Stimulated activated naive CD8-positive, alpha-beta T cell treated with anti-CD3 and anti-CD28 coated beads, Interleukin-15, Interleukin-2, amounts not matched to agents 100 U/mL and 50 U/mL, for 24 hours (primary cell): ENCODE data around the gene EGFLAM.

Source experiments
- ATAC-seq: fragments of 150-1000 bp; cut with Tn5 transposase; one replicate; pipeline ENCODE4 v1.10.0; 2021
- DNase-seq: peaks from one replicate; pipeline ENCODE4 v3.0.0; 2021

The EGFLAM gene

GRCh38 chr5:38258319-38259061 is at the start of gene EGFLAM:
Gene EGFLAM (plus strand): TSS chr5:38258559. CDS start chr5:38258755, 196 bp downstream.
- peak; percentile 25 for DNase-seq
- no peak for ATAC-seq

- DNase-seq (no peak), ATAC-seq (no peak)
Observed at GRCh38 chr5:38208782-38209378, 49.5 kb upstream of the EGFLAM start.

- DNase-seq, result no peak
- ATAC-seq, result no peak
Observed at GRCh38 chr5:38210676-38211353, 47.5 kb upstream of the EGFLAM start.

GRCh38 chr5:38211354-38211710 is 47.0 kb upstream of the EGFLAM start:
- ATAC-seq (no peak), DNase-seq (no peak)

- no peak for DNase-seq
- ATAC-seq, result no peak
Observed at GRCh38 chr5:38212307-38212706, 46.1 kb upstream of the EGFLAM start.

- ATAC-seq (no peak), DNase-seq (no peak)
Observed at GRCh38 chr5:38226091-38226490, 32.3 kb upstream of the EGFLAM start.

- DNase-seq, result no peak
- no peak for ATAC-seq
Observed at GRCh38 chr5:38228914-38229313, 29.4 kb upstream of the EGFLAM start.

- ATAC-seq (no peak), DNase-seq (no peak)
Observed at GRCh38 chr5:38234737-38235136, 23.6 kb upstream of the EGFLAM start.

- DNase-seq (no peak), ATAC-seq (no peak)
Observed at GRCh38 chr5:38237681-38238080, 20.7 kb upstream of the EGFLAM start.

GRCh38 chr5:38240212-38240611 is 18.1 kb upstream of the EGFLAM start:
- ATAC-seq, result no peak

GRCh38 chr5:38241655-38242054 is 16.7 kb upstream of the EGFLAM start:
- ATAC-seq (no peak), DNase-seq (no peak)

More at GRCh38 chr5:38240212-38240611, 18.1 kb upstream of the EGFLAM start:
- no peak for DNase-seq

GRCh38 chr5:38245307-38245706 is 13.1 kb upstream of the EGFLAM start:
- DNase-seq (no peak), ATAC-seq (no peak)

- DNase-seq (no peak), ATAC-seq (no peak)
Observed at GRCh38 chr5:38249301-38249700, 9.1 kb upstream of the EGFLAM start.

- ATAC-seq, result no peak
- no peak for DNase-seq
Observed at GRCh38 chr5:38249812-38250211, 8.5 kb upstream of the EGFLAM start.

- ATAC-seq, result no peak
- no peak for DNase-seq
Observed at GRCh38 chr5:38250763-38251448, 7.5 kb upstream of the EGFLAM start.

- ATAC-seq, result no peak
- no peak for DNase-seq
Observed at GRCh38 chr5:38253759-38254158, 4.6 kb upstream of the EGFLAM start.

- no peak for ATAC-seq
Observed at GRCh38 chr5:38257308-38258041, 884 bp upstream of the EGFLAM start.

GRCh38 chr5:38258042-38258318 is 379 bp upstream of the EGFLAM start:
- no peak for ATAC-seq
- DNase-seq, result no peak

More at GRCh38 chr5:38257308-38258041, 884 bp upstream of the EGFLAM start:
- no peak for DNase-seq

- ATAC-seq (no peak), DNase-seq (no peak)
Observed at GRCh38 chr5:38259062-38259808, 876 bp downstream of the EGFLAM start.

- ATAC-seq (no peak), DNase-seq (no peak)
Observed at GRCh38 chr5:38259809-38260160, 1.4 kb downstream of the EGFLAM start.

GRCh38 chr5:38263983-38264382 is 5.6 kb downstream of the EGFLAM start:
- DNase-seq (no peak), ATAC-seq (no peak)
